ENCODE results near the gene CFAP107.

The CFAP107 gene

GRCh38 chr1:12745992-12746323, at the start of gene CFAP107:
TSS of gene CFAP107 (plus strand) at chr1:12746200. CDS start at chr1:12746431, 231 bp downstream.
- DNase-seq (ENCODE audit: extremely low spot score) = no peak
- ChIA-PET CTCF (no interaction called here), POLR2A (no interaction called here)
- TF ChIP-seq CTCF (IDR thresholded peaks at IDR 0.05; ENCODE audit: control extremely low read depth, extremely low read depth, low read depth, missing control alignments) = no peak

- ChIA-PET CTCF (no interaction called here), POLR2A (no interaction called here)
- no peak for TF ChIP-seq CTCF (IDR thresholded peaks at IDR 0.05; ENCODE audit: control extremely low read depth, extremely low read depth, low read depth, missing control alignments)
- no peak for DNase-seq (ENCODE audit: extremely low spot score)
Measured at GRCh38 chr1:12696658-12697057, 49.3 kb upstream of the CFAP107 start.

- CTCF ChIA-PET = no interaction called here
- POLR2A ChIA-PET = no interaction called here
- TF ChIP-seq CTCF (IDR thresholded peaks at IDR 0.05; ENCODE audit: control extremely low read depth, extremely low read depth, low read depth, missing control alignments) = no peak
- no peak for DNase-seq (ENCODE audit: extremely low spot score)
Measured at GRCh38 chr1:12697397-12697796, 48.6 kb upstream of the CFAP107 start.

DNA sequence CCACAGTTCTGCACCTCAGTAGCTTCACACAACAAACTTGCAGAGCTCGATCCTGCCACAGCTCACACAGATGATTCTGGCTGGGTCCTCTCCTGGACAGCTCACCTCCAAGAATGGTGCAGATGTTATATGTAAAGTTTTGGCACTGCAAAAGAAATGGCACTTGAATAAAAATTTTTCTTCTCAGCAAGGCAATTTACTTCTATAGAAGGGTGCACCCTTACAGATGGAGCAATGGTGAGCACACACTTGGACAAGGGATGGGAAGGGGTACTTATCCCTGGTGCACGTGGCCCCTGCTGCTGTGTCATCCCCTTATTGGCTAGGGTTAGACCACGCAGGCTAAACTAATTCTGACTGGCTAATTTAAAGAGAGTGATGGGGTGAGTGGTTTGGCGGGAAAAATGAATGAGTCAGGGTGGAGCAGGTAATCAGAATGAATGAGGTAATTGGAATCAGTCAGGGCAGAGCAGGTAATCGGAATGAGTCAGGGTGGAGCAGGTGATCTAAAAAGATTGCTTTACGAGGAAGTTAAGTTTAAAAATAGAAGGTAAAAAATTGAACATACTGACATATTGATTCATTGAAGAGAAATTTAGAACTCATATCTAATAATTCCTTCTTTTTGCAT, 42.1 kb upstream of the CFAP107 start:
- CTCF ChIA-PET = no interaction called here
- DNase-seq (ENCODE audit: extremely low spot score) = no peak
- no peak for TF ChIP-seq CTCF (IDR thresholded peaks at IDR 0.05; ENCODE audit: control extremely low read depth, extremely low read depth, low read depth, missing control alignments)
- POLR2A ChIA-PET = no interaction called here

GRCh38 chr1:12706061-12706460, 39.9 kb upstream of the CFAP107 start:
- TF ChIP-seq CTCF (IDR thresholded peaks at IDR 0.05; ENCODE audit: control extremely low read depth, extremely low read depth, low read depth, missing control alignments) = no peak
- ChIA-PET CTCF (no interaction called here), POLR2A (no interaction called here)
- no peak for DNase-seq (ENCODE audit: extremely low spot score)

- ChIA-PET CTCF (no interaction called here), POLR2A (no interaction called here)
- TF ChIP-seq CTCF (IDR thresholded peaks at IDR 0.05; ENCODE audit: control extremely low read depth, extremely low read depth, low read depth, missing control alignments) = no peak
- no peak for DNase-seq (ENCODE audit: extremely low spot score)
Measured at GRCh38 chr1:12708396-12709090, 37.5 kb upstream of the CFAP107 start.

All from GM10248 (cell line).